Measurements from ENCODE around the gene CCDC175.

The CCDC175 gene

DNA sequence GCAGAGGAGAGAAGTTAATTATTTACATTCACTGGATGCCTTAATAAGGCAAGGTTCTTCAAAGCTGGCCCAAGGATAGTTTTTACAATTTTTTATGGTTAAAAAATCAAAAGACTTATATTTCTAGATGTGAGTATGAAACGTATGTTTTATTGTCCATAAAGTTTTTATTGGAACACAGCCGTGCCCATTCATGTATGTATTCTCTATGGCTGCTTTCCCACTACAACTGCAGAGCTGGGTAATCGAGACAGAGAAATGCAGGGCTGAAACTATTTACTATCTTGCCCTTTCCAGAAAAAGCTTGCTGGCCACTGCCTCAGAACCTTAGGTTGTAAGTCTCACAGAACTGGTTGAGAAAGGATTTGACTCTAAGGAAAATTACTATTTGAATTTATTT lies 75.9 kb downstream of the CCDC175 start:
- H2AFZ ChIP-seq (ENCODE audit: low read depth, low read length, severe bottlenecking): no peak overlapping the region
- H3K9ac ChIP-seq (ENCODE audit: low read length): no peak overlapping the region
- H3K9me3 ChIP-seq (ENCODE audit: insufficient read depth, low read length): no peaks in the 10 kb centered on the region
- H3K4me2 ChIP-seq (ENCODE audit: low read depth, low read length, poor library complexity, severe bottlenecking): no peak overlapping the region
- H3K9me2 ChIP-seq (replicated peaks; ENCODE audit: insufficient read depth, low read length): no peaks in the 10 kb centered on the region
- H3K27ac ChIP-seq (ENCODE audit: low read depth, low read length): no peak overlapping the region
- peaks cover 7% of the 10 kb centered on the region; the same call in 1 of the 2 replicates for H4K20me1 ChIP-seq (ENCODE audit: low read depth, low read length)
- no peak for TF ChIP-seq EZH2phosphoT487 (conservative IDR thresholded peaks at IDR 0.05; ENCODE audit: low read length)
- TF ChIP-seq, protein P1, sequence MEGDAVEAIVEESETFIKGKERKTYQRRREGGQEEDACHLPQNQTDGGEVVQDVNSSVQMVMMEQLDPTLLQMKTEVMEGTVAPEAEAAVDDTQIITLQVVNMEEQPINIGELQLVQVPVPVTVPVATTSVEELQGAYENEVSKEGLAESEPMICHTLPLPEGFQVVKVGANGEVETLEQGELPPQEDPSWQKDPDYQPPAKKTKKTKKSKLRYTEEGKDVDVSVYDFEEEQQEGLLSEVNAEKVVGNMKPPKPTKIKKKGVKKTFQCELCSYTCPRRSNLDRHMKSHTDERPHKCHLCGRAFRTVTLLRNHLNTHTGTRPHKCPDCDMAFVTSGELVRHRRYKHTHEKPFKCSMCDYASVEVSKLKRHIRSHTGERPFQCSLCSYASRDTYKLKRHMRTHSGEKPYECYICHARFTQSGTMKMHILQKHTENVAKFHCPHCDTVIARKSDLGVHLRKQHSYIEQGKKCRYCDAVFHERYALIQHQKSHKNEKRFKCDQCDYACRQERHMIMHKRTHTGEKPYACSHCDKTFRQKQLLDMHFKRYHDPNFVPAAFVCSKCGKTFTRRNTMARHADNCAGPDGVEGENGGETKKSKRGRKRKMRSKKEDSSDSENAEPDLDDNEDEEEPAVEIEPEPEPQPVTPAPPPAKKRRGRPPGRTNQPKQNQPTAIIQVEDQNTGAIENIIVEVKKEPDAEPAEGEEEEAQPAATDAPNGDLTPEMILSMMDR (IDR thresholded peaks at IDR 0.05; ENCODE audit: insufficient read depth, low read length, poor library complexity, severe bottlenecking): no peak
- no peaks in the 10 kb centered on the region for H3F3A ChIP-seq (ENCODE audit: insufficient read depth)
- H3K79me2 ChIP-seq (ENCODE audit: insufficient read depth, low read length): no peaks in the 10 kb centered on the region
- no peak overlapping the region for H3K4me3 ChIP-seq (ENCODE audit: insufficient read depth, low read length, poor library complexity, severe bottlenecking)
- H3K36me3 ChIP-seq (ENCODE audit: low read length): peaks cover 40% of the 10 kb centered on the region; the same call in 1 of the 2 replicates
- H3K27me3 ChIP-seq (ENCODE audit: low read length): no peaks in the 10 kb centered on the region

DNA sequence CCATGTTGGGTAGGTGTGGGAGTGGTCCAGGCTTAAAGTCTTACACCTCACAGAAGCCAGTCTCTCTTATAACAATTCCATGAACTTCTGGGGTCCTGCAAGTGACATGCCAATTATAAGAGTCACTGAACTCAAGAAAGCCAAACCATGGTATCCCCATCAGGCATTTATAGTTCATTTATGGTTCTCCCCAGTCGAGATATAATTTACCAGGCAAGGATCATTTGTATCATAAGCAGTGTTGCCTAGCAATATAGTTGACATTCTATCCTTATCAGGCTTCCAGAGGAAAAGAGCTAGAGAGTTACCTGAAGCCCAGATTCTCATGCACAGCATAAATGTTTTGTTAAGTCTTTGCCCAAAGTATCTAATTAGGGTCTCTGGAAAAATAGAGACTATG lies 84.2 kb downstream of the CCDC175 start:
- Histone ChIP-seq H4K20me1 (ENCODE audit: low read depth, low read length) (no peaks in the 10 kb centered on the region), H3K36me3 (ENCODE audit: low read length) (peaks cover 49% of the 10 kb centered on the region), H3K4me3 (ENCODE audit: insufficient read depth, low read length, poor library complexity, severe bottlenecking) (no peak overlapping the region), H3K79me2 (ENCODE audit: insufficient read depth, low read length) (0 out of 2 replicates have a peak, but pooled peaks cover 4% of the 10 kb centered on the region), H3F3A (ENCODE audit: insufficient read depth) (no peaks in the 10 kb centered on the region), H3K4me2 (ENCODE audit: low read depth, low read length, poor library complexity, severe bottlenecking) (no peak overlapping the region), H3K9me3 (ENCODE audit: insufficient read depth, low read length) (no peaks in the 10 kb centered on the region), H3K27ac (ENCODE audit: low read depth, low read length) (no peak overlapping the region), H2AFZ (ENCODE audit: low read depth, low read length, severe bottlenecking) (no peak overlapping the region), H3K27me3 (ENCODE audit: low read length) (no peaks in the 10 kb centered on the region), H3K9me2 (replicated peaks; ENCODE audit: insufficient read depth, low read length) (no peaks in the 10 kb centered on the region), H3K9ac (ENCODE audit: low read length) (no peak overlapping the region)
- TF ChIP-seq, protein P1 (IDR thresholded peaks at IDR 0.05; ENCODE audit: insufficient read depth, low read length, poor library complexity, severe bottlenecking): no peak
- TF ChIP-seq EZH2phosphoT487 (conservative IDR thresholded peaks at IDR 0.05; ENCODE audit: low read length): no peak

DNA sequence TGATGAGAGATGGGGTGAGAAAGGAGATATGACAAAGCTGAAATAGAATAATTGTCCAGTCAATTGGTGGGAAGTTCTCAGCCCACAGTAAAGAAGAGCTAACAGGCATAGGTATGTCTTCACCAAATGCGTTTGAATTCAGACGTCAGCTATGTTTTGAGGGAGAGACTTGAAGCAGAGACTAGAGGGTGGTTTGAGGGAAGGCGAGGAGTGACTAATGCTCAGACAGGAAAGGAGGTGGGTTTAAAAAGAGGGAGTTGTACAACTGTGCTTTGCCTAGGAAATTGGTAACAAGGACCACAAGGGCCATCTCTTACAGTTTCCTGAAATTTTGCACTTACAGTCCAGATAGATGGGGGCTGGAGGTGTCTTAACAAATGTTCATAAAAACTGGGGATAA lies 85.9 kb downstream of the CCDC175 start:
- no peak overlapping the region for H3K27ac ChIP-seq (ENCODE audit: low read depth, low read length)
- H3K79me2 ChIP-seq (ENCODE audit: insufficient read depth, low read length): peaks cover 13% of the 10 kb centered on the region
- TF ChIP-seq, protein P1 (IDR thresholded peaks at IDR 0.05; ENCODE audit: insufficient read depth, low read length, poor library complexity, severe bottlenecking): no peak
- no peak for TF ChIP-seq EZH2phosphoT487 (conservative IDR thresholded peaks at IDR 0.05; ENCODE audit: low read length)
- no peak overlapping the region for H3K4me2 ChIP-seq (ENCODE audit: low read depth, low read length, poor library complexity, severe bottlenecking)
- H3K9me2 ChIP-seq (replicated peaks; ENCODE audit: insufficient read depth, low read length): no peaks in the 10 kb centered on the region
- H3K9ac ChIP-seq (ENCODE audit: low read length): no peak overlapping the region
- H2AFZ ChIP-seq (ENCODE audit: low read depth, low read length, severe bottlenecking): no peak overlapping the region
- H3K9me3 ChIP-seq (ENCODE audit: insufficient read depth, low read length): no peaks in the 10 kb centered on the region
- H3K4me3 ChIP-seq (ENCODE audit: insufficient read depth, low read length, poor library complexity, severe bottlenecking): no peak overlapping the region
- H4K20me1 ChIP-seq (ENCODE audit: low read depth, low read length): no peaks in the 10 kb centered on the region
- no peaks in the 10 kb centered on the region for H3F3A ChIP-seq (ENCODE audit: insufficient read depth)
- no peaks in the 10 kb centered on the region for H3K27me3 ChIP-seq (ENCODE audit: low read length)
- peaks cover 41% of the 10 kb centered on the region for H3K36me3 ChIP-seq (ENCODE audit: low read length)
